BJ (cell line): ENCODE data around the gene MAP1LC3A. TPM values are rescaled to one million over a fixed set of nuclear protein-coding genes. Genes with fewer than 3 reads are reported as not detected.

Experiments used
- CTCF ChIA-PET: fragments of 350-600 bp; formaldehyde crosslinking; extraction: SDS; loops from one replicate; lab custom pipeline; 2021; ENCODE audit warnings: antibody characterized with exemption, inconsistent platforms; lab: Yijun Ruan, JAX
- POLR2A ChIA-PET: fragments of 300-600 bp; sonication (Branson Sonifier 250); formaldehyde crosslinking; extraction: SDS; loops from one replicate; lab custom pipeline; 2021; ENCODE audit warnings: antibody characterized with exemption; lab: Charles Lee
- DNase-seq: peaks from one replicate; pipeline ENCODE4 v3.0.0-alpha.2; 2011; ENCODE audit warnings: low read depth
- H3K27me3 ChIP-seq: 2 replicates; pipeline ENCODE4 v1.6.0; 2011; ENCODE audit warnings: low read length; ENCODE audit not compliant: control insufficient read depth, insufficient read depth
- H3K36me3 ChIP-seq: 2 replicates; pipeline ENCODE4 v1.5.1; 2011; ENCODE audit warnings: low read length; ENCODE audit not compliant: control insufficient read depth, insufficient read depth
- H3K4me3 ChIP-seq: 2 replicates; pipeline ENCODE4 v1.5.1; 2011; ENCODE audit warnings: low read depth, mild to moderate bottlenecking, control low read depth, low read length
- polyA plus RNA-seq: library from polyadenylated mRNA; depleted of rRNA; stranded (reverse); fragments of >200 nt; gene quantifications from 2 replicates; pipeline ENCODE4 v1.2.3, GENCODE V29; 2011
- TF ChIP-seq, protein P1 (sequence below): IDR thresholded peaks from 2 replicates; pipeline ENCODE4 v1.5.1; 2011; ENCODE audit warnings: low read depth, mild to moderate bottlenecking, control low read depth, inconsistent platforms, low read length, moderate library complexity; ENCODE audit not compliant: insufficient read depth

MAP1LC3A gene
- polyA plus RNA-seq, 1 experiment: 33.7 TPM

DNA sequence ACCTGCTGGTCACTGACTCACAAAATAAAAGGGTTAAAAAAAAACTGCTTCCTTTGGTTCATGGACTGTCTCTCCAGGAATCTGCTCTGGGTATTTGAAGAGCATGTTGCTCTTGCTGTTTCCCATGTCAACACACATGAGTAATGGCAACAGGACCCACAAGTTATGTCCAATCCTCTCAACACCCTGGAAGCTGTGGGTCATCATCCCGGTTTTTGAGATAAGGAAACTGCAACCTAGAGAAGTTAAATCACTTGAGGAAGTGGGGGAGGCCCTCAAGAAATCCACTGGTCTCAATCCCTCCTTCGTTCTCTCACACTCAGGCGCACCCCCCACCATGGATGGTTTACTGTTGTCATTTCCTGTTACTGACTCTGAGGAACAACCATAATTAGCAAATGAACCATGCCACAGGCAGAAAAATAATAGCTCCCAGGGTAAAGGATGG, 12.4 kb downstream of the MAP1LC3A start:
- no peak overlapping the region for H3K4me3 ChIP-seq
- TF ChIP-seq, protein P1, sequence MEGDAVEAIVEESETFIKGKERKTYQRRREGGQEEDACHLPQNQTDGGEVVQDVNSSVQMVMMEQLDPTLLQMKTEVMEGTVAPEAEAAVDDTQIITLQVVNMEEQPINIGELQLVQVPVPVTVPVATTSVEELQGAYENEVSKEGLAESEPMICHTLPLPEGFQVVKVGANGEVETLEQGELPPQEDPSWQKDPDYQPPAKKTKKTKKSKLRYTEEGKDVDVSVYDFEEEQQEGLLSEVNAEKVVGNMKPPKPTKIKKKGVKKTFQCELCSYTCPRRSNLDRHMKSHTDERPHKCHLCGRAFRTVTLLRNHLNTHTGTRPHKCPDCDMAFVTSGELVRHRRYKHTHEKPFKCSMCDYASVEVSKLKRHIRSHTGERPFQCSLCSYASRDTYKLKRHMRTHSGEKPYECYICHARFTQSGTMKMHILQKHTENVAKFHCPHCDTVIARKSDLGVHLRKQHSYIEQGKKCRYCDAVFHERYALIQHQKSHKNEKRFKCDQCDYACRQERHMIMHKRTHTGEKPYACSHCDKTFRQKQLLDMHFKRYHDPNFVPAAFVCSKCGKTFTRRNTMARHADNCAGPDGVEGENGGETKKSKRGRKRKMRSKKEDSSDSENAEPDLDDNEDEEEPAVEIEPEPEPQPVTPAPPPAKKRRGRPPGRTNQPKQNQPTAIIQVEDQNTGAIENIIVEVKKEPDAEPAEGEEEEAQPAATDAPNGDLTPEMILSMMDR: no peak
- POLR2A ChIA-PET: no interaction called here
- no peak for DNase-seq
- H3K36me3 ChIP-seq: peaks cover 2% of the 10 kb centered on the region; the same call in 1 of the 2 replicates
- H3K27me3 ChIP-seq: no peaks in the 10 kb centered on the region
- CTCF ChIA-PET: interaction anchor here (0.8 to 1.9 kb wide), 7 partner anchors 9 to 380 kb away, joined by 3 to 5 read pairs (median 4); no protein-coding TSS in a partner anchor

GRCh38 chr20:34571753-34572152, 13.2 kb downstream of the MAP1LC3A start:
- Histone ChIP-seq H3K4me3 (no peak overlapping the region), H3K36me3 (peaks cover 2% of the 10 kb centered on the region; the same call in 1 of the 2 replicates), H3K27me3 (no peaks in the 10 kb centered on the region)
- TF ChIP-seq, protein P1: no peak
- DNase-seq: no peak
- ChIA-PET POLR2A (no interaction called here), CTCF (interaction anchor here (0.8 to 1.9 kb wide), 3 partner anchors 134 to 381 kb away, joined by 4 to 5 read pairs (median 5); no protein-coding TSS in a partner anchor)

DNA sequence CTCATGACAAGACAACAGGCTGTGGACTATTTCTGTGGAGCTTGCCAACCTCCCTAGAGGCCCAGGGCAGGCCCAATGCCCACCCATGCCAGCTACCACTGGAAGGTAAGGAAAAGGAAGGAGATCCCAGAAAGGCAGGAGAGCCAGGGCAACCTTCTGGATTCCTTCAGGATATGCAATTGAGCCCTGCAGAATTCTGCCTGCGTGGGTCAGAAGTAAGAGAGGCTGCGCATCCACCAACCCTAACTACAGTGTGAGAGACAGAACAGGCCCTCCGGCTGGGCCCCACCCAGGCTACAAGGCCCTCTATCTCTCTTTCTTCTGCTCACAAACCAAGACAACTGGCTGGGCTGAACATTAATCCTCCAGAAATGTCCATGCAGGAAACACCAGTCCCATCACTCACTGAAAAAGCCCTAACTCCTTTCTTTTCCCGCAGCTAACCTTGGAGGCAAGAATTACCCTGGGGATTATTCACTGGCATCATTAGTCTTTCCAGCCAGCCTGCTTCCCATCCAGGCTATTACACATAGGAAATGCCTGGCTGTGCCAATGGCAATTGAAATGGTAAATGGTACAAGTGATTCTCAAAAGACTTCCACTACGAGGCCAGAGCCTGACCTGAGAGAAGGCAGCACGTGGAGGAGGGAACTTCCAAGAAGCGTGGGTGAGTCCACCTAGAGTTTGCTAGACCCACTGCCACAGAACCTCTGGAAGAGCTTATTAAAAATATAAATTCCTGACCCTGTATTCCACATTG, 15.2 kb downstream of the MAP1LC3A start:
- CTCF ChIA-PET: interaction anchor here (0.8 to 2.0 kb wide), 3 partner anchors 9 to 196 kb away, joined by 3 to 6 read pairs (median 3); no protein-coding TSS in a partner anchor
- DNase-seq: no peak
- no peak overlapping the region for H3K4me3 ChIP-seq
- TF ChIP-seq, protein P1: no peak
- POLR2A ChIA-PET: no interaction called here
- H3K27me3 ChIP-seq: no peaks in the 10 kb centered on the region
- peaks cover 4% of the 10 kb centered on the region for H3K36me3 ChIP-seq

- DNase-seq: no peak
- Histone ChIP-seq H3K4me3 (no peak overlapping the region), H3K36me3 (peaks cover 4% of the 10 kb centered on the region), H3K27me3 (no peaks in the 10 kb centered on the region)
- POLR2A ChIA-PET: no interaction called here
- TF ChIP-seq, protein P1: no peak
- CTCF ChIA-PET: interaction anchor here (0.8 to 2.0 kb wide), 3 partner anchors 10 to 195 kb away, joined by 3 to 6 read pairs (median 3); no protein-coding TSS in a partner anchor
Observed at GRCh38 chr20:34574426-34574825, 15.9 kb downstream of the MAP1LC3A start.

DNA sequence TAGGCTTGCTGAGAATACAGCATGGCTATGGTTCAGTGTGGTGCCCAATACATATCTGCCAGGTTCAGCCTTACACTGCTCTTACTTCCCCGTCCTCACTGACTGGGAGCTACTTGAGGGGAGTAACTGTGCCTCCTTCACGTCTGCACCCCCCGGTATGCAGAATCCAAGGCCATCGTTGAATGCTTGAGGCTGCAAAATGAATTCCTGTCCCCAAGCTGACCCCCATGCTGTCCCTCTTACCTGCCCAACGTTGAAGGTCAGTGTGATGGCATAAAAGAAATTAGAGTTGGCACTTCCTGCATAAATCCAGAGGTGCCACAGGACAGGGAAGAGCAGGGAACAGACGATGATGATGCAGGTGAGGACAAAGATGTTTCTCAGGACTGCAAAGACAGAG, 16.3 kb downstream of the MAP1LC3A start:
- TF ChIP-seq, protein P1: no peak
- POLR2A ChIA-PET: no interaction called here
- CTCF ChIA-PET: interaction anchor here (0.5 to 2.0 kb wide), 3 partner anchors 10 to 194 kb away, joined by 3 to 6 read pairs (median 3); no protein-coding TSS in a partner anchor

More for the DNA sequence above, 16.3 kb downstream of the MAP1LC3A start:
- Histone ChIP-seq H3K4me3 (no peak overlapping the region), H3K36me3 (peaks cover 4% of the 10 kb centered on the region), H3K27me3 (no peaks in the 10 kb centered on the region)
- DNase-seq: no peak
